Transverse colon (tissue), 4 donors: ENCODE measurements around the gene PAOX. TPM values are rescaled to one million over a fixed set of nuclear protein-coding genes. Genes with fewer than 3 reads are reported as not detected.

Source experiments
- DNase-seq: peaks from one replicate; pipeline ENCODE4 v3.0.0-alpha.2; 2019
- H3K27ac ChIP-seq, 4 donors: fragments of 200-600 bp; sonication (generic); 2 replicates each; pipeline ENCODE4 v1.5.1; 2016 to 2018; ENCODE audit warnings: inconsistent platforms in 4 of 4
- H3K27me3 ChIP-seq: fragments of 200-600 bp; sonication (generic); 2 replicates; pipeline ENCODE4 v1.5.1; 2017; ENCODE audit warnings: inconsistent platforms
- H3K36me3 ChIP-seq, 4 donors: fragments of 200-600 bp; sonication (generic); 2 replicates each; pipeline ENCODE4 v1.5.1; 2017 to 2019; ENCODE audit warnings: inconsistent platforms in 4 of 4
- H3K4me1 ChIP-seq, 4 donors: fragments of 200-600 bp; sonication (generic); 2 replicates each; pipeline ENCODE4 v1.5.1; 2017 to 2020; ENCODE audit warnings: inconsistent platforms in 4 of 4
- H3K4me3 ChIP-seq, 4 donors: fragments of 200-600 bp; sonication (generic); 1 replicate in 1 of 4; 2 replicates in 3 of 4; pipeline versions ENCODE4 v1.5.1 to v1.6.1; 2017 to 2019; ENCODE audit warnings: inconsistent platforms in 4 of 4
- H3K9me3 ChIP-seq, 2 donors: fragments of 200-600 bp; sonication (generic); 2 replicates each; pipeline ENCODE4 v1.5.1; 2017 to 2019; ENCODE audit warnings: inconsistent platforms in 2 of 2
- CTCF ChIP-seq, 5 experiments: fragments of 200-600 bp in 3 of 5; fragments of 450-650 bp in 2 of 5; sonication (generic) in 3 of 5; IDR thresholded peaks; 1 replicate in 2 of 5; 2 replicates in 3 of 5; pipeline ENCODE4 v1.5.1; 2016 to 2017; ENCODE audit warnings: antibody characterized with exemption in 5 of 5, inconsistent platforms in 3 of 5, mild to moderate bottlenecking in 2 of 5, moderate library complexity in 1 of 5
- EP300 ChIP-seq: sonication (generic); formaldehyde crosslinking; IDR thresholded peaks from one replicate; pipeline ENCODE4 v1.6.1; 2017; ENCODE audit warnings: antibody characterized with exemption, low read depth
- POLR2A ChIP-seq: fragments of 450-650 bp; IDR thresholded peaks from one replicate; pipeline ENCODE4 v1.6.1; 2016; ENCODE audit warnings: antibody characterized with exemption, mild to moderate bottlenecking, moderate library complexity
- POLR2AphosphoS5 ChIP-seq, 3 donors: sonication (generic); formaldehyde crosslinking; IDR thresholded peaks; one replicate each; pipeline ENCODE4 v1.6.1; 2016; ENCODE audit warnings: antibody characterized with exemption in 3 of 3
- WGBS, 2 donors: methylation state at CpG; one replicate each; pipeline ENCODE4 v1.1.5; 2018; ENCODE audit warnings: low coverage in 1 of 2; 5-methylcytosine and 5-hydroxymethylcytosine counted together
- in situ Hi-C, 4 donors: fragments of 200-750 bp; cut with MboI; loops; one replicate each; pipeline versions ENCODE4 v1.15.0 to v1.15.1; 2017; ENCODE audit warnings: low sequenced_read_pairs in 3 of 4, low pct_ligation_motif_present in 1 of 4, low pct_unique_long_range_greater_than_20kb in 1 of 4
- intact Hi-C: fragments of 100-400 bp; cut with DNase I; formaldehyde crosslinking; loops from one replicate; pipeline ENCODE4 v1.15.1; 2023; ENCODE audit warnings: low total_unique reads
- total RNA-seq, 4 donors: library from RNA; depleted of rRNA; stranded (reverse); fragments of >200 nt; gene quantifications; one replicate each; pipeline ENCODE4 v1.1.0, GENCODE V29; 2016

The PAOX gene
- total RNA-seq, 4 donors from 2014 or later, result 11.3 to 32.4 (median 17.1) TPM

- Histone ChIP-seq H3K27ac (peak overlapping the region; percentile 59 to 83 (median 72)), H3K36me3 (no peaks in the 10 kb centered on the region), H3K9me3 (no peaks in the 10 kb centered on the region), H3K4me3 (peak overlapping the region in 2 of 4 donors; percentile 15 to 27), H3K27me3 (no peaks in the 10 kb centered on the region), H3K4me1 (peaks cover 0 to 6% (median 0%) of the 10 kb centered on the region in 4 donors)
- peak; percentile 57 for DNase-seq
- TF ChIP-seq POLR2AphosphoS5 (IDR thresholded peaks at IDR 0.05) (no peak), EP300 (no peak), CTCF (IDR thresholded peaks at IDR 0.05) (no peak), POLR2A (no peak)
- intact Hi-C loops (no loop called here), in situ Hi-C loops (loop anchor here in 1 of 4 donors (10.0 kb wide), 1 partner anchor 74 kb away; no protein-coding TSS in a partner anchor)
- WGBS, 2 donors, result 59 to 73% methylated on average over 16 to 39 of the region's 39 CpGs
Observed at GRCh38 chr10:133388973-133389818, 10.1 kb downstream of the PAOX start.

GRCh38 chr10:133390597-133391248 lies 11.7 kb downstream of the PAOX start:
- H3K9me3 ChIP-seq, result no peaks in the 10 kb centered on the region
- H3K27ac ChIP-seq, result peak overlapping the region; percentile 30 to 83 (median 72)
- no peaks in the 10 kb centered on the region for H3K27me3 ChIP-seq
- intact Hi-C loops, result no loop called here
- WGBS, 2 donors, result 74 to 77% methylated on average over 6 to 19 of the region's 19 CpGs
- DNase-seq, result no peak
- H3K36me3 ChIP-seq, result no peaks in the 10 kb centered on the region
- peaks cover 5 to 16% (median 8%) of the 10 kb centered on the region in 4 donors for H3K4me1 ChIP-seq
- no peak overlapping the region for H3K4me3 ChIP-seq
- TF ChIP-seq CTCF (IDR thresholded peaks at IDR 0.05), result no peak
- TF ChIP-seq POLR2AphosphoS5 (IDR thresholded peaks at IDR 0.05), result no peak
- no peak for TF ChIP-seq EP300
- TF ChIP-seq POLR2A, result no peak
- in situ Hi-C loops, result no loop called here

- Histone ChIP-seq H3K36me3 (no peaks in the 10 kb centered on the region), H3K4me3 (no peak overlapping the region), H3K27ac (peak overlapping the region in 2 of 4 donors; percentile 71 to 83), H3K4me1 (peaks cover 5 to 16% (median 8%) of the 10 kb centered on the region in 4 donors), H3K27me3 (no peaks in the 10 kb centered on the region), H3K9me3 (no peaks in the 10 kb centered on the region)
- intact Hi-C loops, result no loop called here
- in situ Hi-C loops, result no loop called here
- no peak for DNase-seq
- TF ChIP-seq POLR2AphosphoS5 (IDR thresholded peaks at IDR 0.05) (no peak), EP300 (no peak), POLR2A (no peak), CTCF (IDR thresholded peaks at IDR 0.05) (no peak)
- WGBS, 2 donors, result 85% methylated on average over 12 of the region's 12 CpGs; no CpG with 5 or more reads in 1 of the 2 donors
Observed at GRCh38 chr10:133391249-133391635, 12.2 kb downstream of the PAOX start.

- in situ Hi-C loops (no loop called here), intact Hi-C loops (no loop called here)
- H3K27me3 ChIP-seq, result no peaks in the 10 kb centered on the region
- H3K36me3 ChIP-seq, result no peaks in the 10 kb centered on the region
- 80% methylated on average over 11 of the region's 12 CpGs; no CpG with 5 or more reads in 1 of the 2 donors for WGBS, 2 donors
- DNase-seq, result no peak
- peaks cover 5 to 16% (median 8%) of the 10 kb centered on the region in 4 donors for H3K4me1 ChIP-seq
- H3K9me3 ChIP-seq, result no peaks in the 10 kb centered on the region
- no peak overlapping the region for H3K27ac ChIP-seq
- no peak overlapping the region for H3K4me3 ChIP-seq
- TF ChIP-seq EP300 (no peak), POLR2A (no peak), CTCF (IDR thresholded peaks at IDR 0.05) (no peak), POLR2AphosphoS5 (IDR thresholded peaks at IDR 0.05) (no peak)
Observed at GRCh38 chr10:133391761-133392518, 12.9 kb downstream of the PAOX start.
